Hepatocyte (in vitro differentiated cells): ENCODE measurements around the gene TBC1D8. TPM values are rescaled to one million over a fixed set of nuclear protein-coding genes. Genes with fewer than 3 reads are reported as not detected.

Experiments used
- DNase-seq: peaks from one replicate; pipeline ENCODE4 v3.0.0-alpha.2; 2016; ENCODE audit warnings: low spot score
- H2AFZ ChIP-seq: fragments of 200-600 bp; sonication (generic); 2 replicates; pipeline ENCODE4 v1.6.0; 2016; ENCODE audit warnings: antibody characterized with exemption, mild to moderate bottlenecking
- H3K27ac ChIP-seq: fragments of 200-600 bp; sonication (generic); 2 replicates; pipeline ENCODE4 v1.5.1; 2016; ENCODE audit warnings: mild to moderate bottlenecking
- H3K27me3 ChIP-seq: fragments of 200-600 bp; sonication (generic); 2 replicates; pipeline ENCODE4 v1.6.1; 2016
- H3K36me3 ChIP-seq: fragments of 200-600 bp; sonication (generic); replicated peaks from 2 replicates; pipeline ENCODE4 v1.5.1; 2016; ENCODE audit warnings: low read depth; ENCODE audit not compliant: insufficient read depth
- H3K4me1 ChIP-seq: fragments of 200-600 bp; sonication (generic); 2 replicates; pipeline ENCODE4 v1.5.1; 2016; ENCODE audit warnings: mild to moderate bottlenecking, moderate library complexity; ENCODE audit not compliant: insufficient read depth
- H3K4me2 ChIP-seq: fragments of 200-600 bp; sonication (generic); 2 replicates; pipeline ENCODE4 v1.6.0; 2016
- H3K4me3 ChIP-seq: fragments of 200-600 bp; sonication (generic); 2 replicates; pipeline ENCODE4 v1.5.1; 2016; ENCODE audit warnings: mild to moderate bottlenecking
- H3K79me2 ChIP-seq: fragments of 200-600 bp; sonication (generic); 2 replicates; pipeline ENCODE4 v1.6.0; 2017; ENCODE audit warnings: mild to moderate bottlenecking
- H3K9me2 ChIP-seq: fragments of 200-600 bp; sonication (generic); replicated peaks from 2 replicates; pipeline ENCODE4 v1.6.0; 2017; ENCODE audit warnings: mild to moderate bottlenecking; ENCODE audit not compliant: insufficient read depth
- H3K9me3 ChIP-seq: fragments of 200-600 bp; sonication (generic); 2 replicates; pipeline ENCODE4 v1.5.1; 2016; ENCODE audit warnings: low read depth, mild to moderate bottlenecking
- H4K20me1 ChIP-seq: fragments of 200-600 bp; sonication (generic); 2 replicates; pipeline ENCODE4 v1.6.0; 2016; ENCODE audit warnings: mild to moderate bottlenecking; ENCODE audit not compliant: insufficient read depth, poor library complexity, severe bottlenecking
- EZH2 ChIP-seq: fragments of 200-600 bp; sonication (generic); IDR thresholded peaks from 2 replicates; pipeline ENCODE4 v1.6.1; 2016; ENCODE audit warnings: antibody characterized with exemption, mild to moderate bottlenecking, borderline replicate concordance
- EZH2phosphoT487 ChIP-seq: fragments of 200-600 bp; sonication (generic); IDR thresholded peaks from one replicate; pipeline ENCODE4 v1.6.1; 2018; ENCODE audit warnings: antibody characterized with exemption, mild to moderate bottlenecking, low read depth, moderate library complexity; ENCODE audit not compliant: unreplicated experiment, severe bottlenecking
- WGBS: methylation state at CpG from one replicate; pipeline ENCODE4 v1.1.6; 2016; ENCODE audit warnings: low lambda C conversion rate; ENCODE audit errors: missing lambda C conversion rate; 5-methylcytosine and 5-hydroxymethylcytosine counted together
- polyA plus RNA-seq: library from polyadenylated mRNA; unstranded; fragments of >200 nt; fragmentation: Nextera tagmentation; extraction: Ambion mirVana; gene quantifications from 2 replicates; pipeline ENCODE4 v1.2.1, GENCODE V29; 2016
- total RNA-seq: library from RNA; depleted of rRNA; stranded (reverse); fragments of >200 nt; gene quantifications from 2 replicates; pipeline ENCODE4 v1.2.3, GENCODE V29; 2014
- TF ChIP-seq, protein P1 (sequence below): fragments of 200-600 bp; sonication (generic); IDR thresholded peaks from 2 replicates; pipeline ENCODE4 v1.5.1; 2016; ENCODE audit warnings: antibody characterized with exemption, mild to moderate bottlenecking; ENCODE audit not compliant: poor library complexity

The TBC1D8 gene
- total and polyA plus RNA-seq, 2 experiments from 2014 or later, result 10.1 to 15.8 TPM

DNA sequence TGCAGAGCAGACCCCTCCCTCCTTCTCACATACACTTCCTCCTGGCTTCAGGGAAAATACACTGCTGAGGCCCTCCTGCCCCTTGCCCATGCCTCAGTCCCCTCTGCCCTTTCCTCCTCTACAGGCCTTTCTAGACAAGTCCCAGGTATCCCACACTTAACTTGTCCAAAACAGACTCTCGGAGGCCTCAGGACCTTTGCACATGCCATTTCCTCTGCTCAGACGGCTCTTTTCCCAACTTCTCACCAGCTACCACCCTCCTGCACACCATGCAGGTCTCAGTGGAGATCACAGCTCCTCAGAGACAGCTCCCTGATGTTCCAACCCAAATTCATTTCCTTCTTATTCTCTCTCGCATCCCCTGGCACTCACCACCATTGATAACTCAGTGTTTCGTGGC, 11.7 kb downstream of the TBC1D8 start:
- H3K4me2 ChIP-seq, result no peak overlapping the region
- H3K4me3 ChIP-seq, result no peak overlapping the region
- H3K27me3 ChIP-seq, result no peaks in the 10 kb centered on the region
- no peak overlapping the region for H3K27ac ChIP-seq
- no peaks in the 10 kb centered on the region for H3K36me3 ChIP-seq
- no peak for DNase-seq
- TF ChIP-seq EZH2 (no peak), EZH2phosphoT487 (no peak)
- TF ChIP-seq, protein P1, sequence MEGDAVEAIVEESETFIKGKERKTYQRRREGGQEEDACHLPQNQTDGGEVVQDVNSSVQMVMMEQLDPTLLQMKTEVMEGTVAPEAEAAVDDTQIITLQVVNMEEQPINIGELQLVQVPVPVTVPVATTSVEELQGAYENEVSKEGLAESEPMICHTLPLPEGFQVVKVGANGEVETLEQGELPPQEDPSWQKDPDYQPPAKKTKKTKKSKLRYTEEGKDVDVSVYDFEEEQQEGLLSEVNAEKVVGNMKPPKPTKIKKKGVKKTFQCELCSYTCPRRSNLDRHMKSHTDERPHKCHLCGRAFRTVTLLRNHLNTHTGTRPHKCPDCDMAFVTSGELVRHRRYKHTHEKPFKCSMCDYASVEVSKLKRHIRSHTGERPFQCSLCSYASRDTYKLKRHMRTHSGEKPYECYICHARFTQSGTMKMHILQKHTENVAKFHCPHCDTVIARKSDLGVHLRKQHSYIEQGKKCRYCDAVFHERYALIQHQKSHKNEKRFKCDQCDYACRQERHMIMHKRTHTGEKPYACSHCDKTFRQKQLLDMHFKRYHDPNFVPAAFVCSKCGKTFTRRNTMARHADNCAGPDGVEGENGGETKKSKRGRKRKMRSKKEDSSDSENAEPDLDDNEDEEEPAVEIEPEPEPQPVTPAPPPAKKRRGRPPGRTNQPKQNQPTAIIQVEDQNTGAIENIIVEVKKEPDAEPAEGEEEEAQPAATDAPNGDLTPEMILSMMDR, result no peak
- H3K79me2 ChIP-seq, result peaks cover 65% of the 10 kb centered on the region
- H3K9me3 ChIP-seq, result no peaks in the 10 kb centered on the region
- H2AFZ ChIP-seq, result no peak overlapping the region
- WGBS, result 97% methylated on average over 4 of the region's 4 CpGs
- H3K4me1 ChIP-seq, result no peaks in the 10 kb centered on the region
- no peaks in the 10 kb centered on the region for H3K9me2 ChIP-seq
- H4K20me1 ChIP-seq, result no peaks in the 10 kb centered on the region

DNA sequence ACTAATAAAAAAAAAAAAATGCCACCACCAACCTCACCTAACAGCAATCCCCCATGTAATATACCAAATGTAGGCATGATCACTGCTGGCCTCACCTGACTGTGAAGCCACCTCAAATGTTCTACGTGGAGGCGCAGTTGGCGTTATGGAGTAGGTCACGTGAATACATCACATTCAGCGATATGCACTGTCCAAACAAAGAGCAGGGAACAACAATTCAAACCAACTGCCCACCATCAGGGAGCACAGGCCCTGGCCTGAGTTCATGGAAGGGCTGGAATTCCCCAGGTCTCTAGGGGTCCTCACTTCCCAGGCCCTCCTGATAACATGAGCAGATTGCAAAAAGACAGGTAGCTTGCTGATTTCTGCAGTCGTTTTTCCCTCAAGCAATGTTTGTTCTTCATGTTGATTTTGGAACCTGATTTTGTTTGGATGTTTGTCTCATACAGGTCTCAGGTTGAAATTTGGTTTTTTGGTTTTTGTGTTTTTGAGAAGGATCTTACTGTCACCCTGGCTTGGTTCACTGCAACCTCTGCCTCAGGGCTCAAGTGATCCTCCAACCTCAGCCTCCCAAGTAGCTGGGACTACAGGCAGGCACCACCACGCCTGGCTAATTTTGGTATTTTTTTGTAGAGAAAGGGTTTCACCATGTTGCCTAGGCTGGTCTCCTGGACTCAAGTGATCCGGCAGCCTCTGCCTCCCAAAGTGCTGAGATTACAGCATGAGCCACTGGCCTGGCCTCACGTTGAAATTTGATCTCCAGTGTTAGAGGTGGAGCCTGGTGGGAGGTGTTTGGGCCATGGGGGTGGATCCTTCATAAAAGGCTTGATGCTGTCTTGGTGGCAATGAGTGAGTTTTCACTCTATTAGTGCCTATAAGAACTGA, 15.5 kb downstream of the TBC1D8 start:
- no peaks in the 10 kb centered on the region for H3K9me2 ChIP-seq
- H2AFZ ChIP-seq, result no peak overlapping the region
- TF ChIP-seq EZH2 (no peak), EZH2phosphoT487 (no peak)
- TF ChIP-seq, protein P1, result no peak
- H3K79me2 ChIP-seq, result peaks cover 45% of the 10 kb centered on the region
- no peak overlapping the region for H3K4me2 ChIP-seq
- DNase-seq, result no peak
- no peaks in the 10 kb centered on the region for H4K20me1 ChIP-seq
- no peak overlapping the region for H3K27ac ChIP-seq
- H3K9me3 ChIP-seq, result no peaks in the 10 kb centered on the region
- 80% methylated on average over 9 of the region's 9 CpGs for WGBS
- no peak overlapping the region for H3K4me3 ChIP-seq
- H3K36me3 ChIP-seq, result no peaks in the 10 kb centered on the region
- H3K27me3 ChIP-seq, result no peaks in the 10 kb centered on the region
- no peaks in the 10 kb centered on the region for H3K4me1 ChIP-seq

DNA sequence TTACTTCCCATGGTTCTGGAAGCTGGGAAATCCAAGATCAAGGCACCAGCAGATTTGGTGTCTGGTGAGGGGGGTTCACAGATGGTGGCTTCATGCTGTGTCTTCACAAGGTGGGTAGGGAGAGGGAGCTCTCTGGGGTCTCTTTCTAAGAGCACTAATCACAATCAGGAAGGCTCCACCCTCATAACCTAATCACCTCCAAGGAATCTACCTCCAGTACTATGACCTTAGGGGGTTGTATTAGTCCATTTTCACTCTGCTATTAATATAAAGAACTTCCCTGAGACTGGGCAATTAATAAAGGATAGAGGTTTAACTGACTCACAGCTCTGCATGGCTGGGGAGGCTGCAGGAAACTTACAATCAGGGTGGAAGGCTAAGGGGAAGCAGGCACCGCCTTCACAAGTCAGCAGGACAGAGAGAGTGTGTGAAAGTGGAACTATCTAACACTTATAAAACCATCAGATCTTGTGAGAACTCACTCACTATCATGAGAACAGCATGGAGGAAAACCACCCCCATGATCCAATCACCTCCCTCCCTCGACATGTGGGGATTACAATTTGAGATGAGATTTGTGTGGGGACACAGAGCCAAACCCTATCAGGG, 17.6 kb downstream of the TBC1D8 start:
- no peaks in the 10 kb centered on the region for H3K4me1 ChIP-seq
- WGBS, result 79% methylated on average over 2 of the region's 2 CpGs
- H3K9me3 ChIP-seq, result no peaks in the 10 kb centered on the region
- no peak for TF ChIP-seq EZH2
- TF ChIP-seq EZH2phosphoT487, result no peak
- TF ChIP-seq, protein P1, result no peak
- no peak for DNase-seq
- H3K79me2 ChIP-seq, result peaks cover 38% of the 10 kb centered on the region
- no peaks in the 10 kb centered on the region for H4K20me1 ChIP-seq
- H3K27me3 ChIP-seq, result no peaks in the 10 kb centered on the region
- H3K27ac ChIP-seq, result no peak overlapping the region
- H3K4me2 ChIP-seq, result no peak overlapping the region
- no peaks in the 10 kb centered on the region for H3K9me2 ChIP-seq
- H3K4me3 ChIP-seq, result no peak overlapping the region
- H3K36me3 ChIP-seq, result no peaks in the 10 kb centered on the region
- H2AFZ ChIP-seq, result no peak overlapping the region
